B cell (primary cell): ENCODE measurements around the gene RBBP7. TPM values are rescaled to one million over a fixed set of nuclear protein-coding genes. Genes with fewer than 3 reads are reported as not detected.

Experiments used
- ATAC-seq: fragments of 200-7000 bp; cut with Tn5 transposase; one replicate; pipeline ENCODE4 v1.10.0; 2021; ENCODE audit warnings: low read depth, mild to moderate bottlenecking, moderate number of reproducible peaks, moderate library complexity
- CTCF ChIA-PET: fragments of 350-600 bp; sonication (Branson Sonifier 250); formaldehyde crosslinking; loops from one replicate; lab custom pipeline; 2021; ENCODE audit warnings: antibody characterized with exemption, inconsistent platforms; lab: Charles Lee
- POLR2A ChIA-PET: fragments of 350-600 bp; sonication (Branson Sonifier 250); formaldehyde crosslinking; loops from one replicate; lab custom pipeline; 2021; ENCODE audit warnings: antibody characterized with exemption; lab: Charles Lee
- DNase-seq: peaks from one replicate; pipeline ENCODE4 v3.0.0; 2013
- H2AFZ ChIP-seq: 2 replicates; pipeline ENCODE4 v1.6.1; 2012; ENCODE audit warnings: mild to moderate bottlenecking, low read depth, low read length; ENCODE audit not compliant: insufficient read depth, poor library complexity, severe bottlenecking
- H3K27ac ChIP-seq, 2 donors: 1 replicate in 1 of 2; 2 replicates in 1 of 2; pipeline ENCODE4 v1.5.1; 2012 to 2013; ENCODE audit warnings: low read length in 2 of 2, mild to moderate bottlenecking in 2 of 2, moderate library complexity in 1 of 2
- H3K27me3 ChIP-seq, 4 experiments: fragments of 200-600 bp in 1 of 4; sonication (generic) in 1 of 4; replicated peaks in 1 of 4; 1 replicate in 2 of 4; 2 replicates in 2 of 4; pipeline versions ENCODE4 v1.6.1 to v1.7.0; 2013 to 2016; ENCODE audit warnings: low read length in 3 of 4, mild to moderate bottlenecking in 2 of 4, mixed read lengths in 1 of 4, moderate library complexity in 1 of 4; ENCODE audit not compliant: insufficient read depth in 4 of 4, control insufficient read depth in 3 of 4; ENCODE audit errors: control extremely low read depth in 1 of 4
- H3K36me3 ChIP-seq, 2 experiments: replicated peaks in 1 of 2; 1 replicate in 1 of 2; 2 replicates in 1 of 2; pipeline versions ENCODE4 v1.6.1 to v1.7.1; 2013; ENCODE audit warnings: low read length in 1 of 2; ENCODE audit not compliant: insufficient read depth in 2 of 2, control insufficient read depth in 1 of 2; ENCODE audit errors: control extremely low read depth in 1 of 2, extremely low read depth in 1 of 2
- H3K4me1 ChIP-seq, 2 donors: fragments of 200-600 bp in 1 of 2; sonication (generic) in 1 of 2; 1 replicate in 1 of 2; 2 replicates in 1 of 2; pipeline versions ENCODE4 v1.5.1 to v1.6.1; 2013 to 2017; ENCODE audit warnings: low read length in 2 of 2; ENCODE audit not compliant: control insufficient read depth in 2 of 2, insufficient read depth in 2 of 2
- H3K4me2 ChIP-seq: replicated peaks from 2 replicates; pipeline ENCODE3; 2012; ENCODE audit warnings: mild to moderate bottlenecking, low read depth, low read length; ENCODE audit not compliant: poor library complexity, severe bottlenecking
- H3K4me3 ChIP-seq, 5 experiments: fragments of 200-600 bp in 1 of 5; sonication (generic) in 1 of 5; 1 replicate in 3 of 5; 2 replicates in 2 of 5; pipeline versions ENCODE4 v1.5.1 to v1.7.0; 2011 to 2016; ENCODE audit warnings: low read length in 4 of 5, mild to moderate bottlenecking in 4 of 5, low read depth in 2 of 5, control low read depth in 1 of 5, moderate library complexity in 1 of 5; ENCODE audit not compliant: insufficient read depth in 1 of 5; ENCODE audit errors: control extremely low read depth in 1 of 5, extremely low read depth in 1 of 5
- H3K79me2 ChIP-seq: fragments of 200-600 bp; sonication (generic); one replicate; pipeline ENCODE4 v1.6.0; 2016; ENCODE audit warnings: low read length; ENCODE audit not compliant: control insufficient read depth, insufficient read depth
- H3K9ac ChIP-seq: fragments of 200-600 bp; sonication (generic); 2 replicates; pipeline ENCODE4 v1.6.1; 2017; ENCODE audit warnings: mild to moderate bottlenecking, low read length, moderate library complexity
- H3K9me3 ChIP-seq, 3 donors: one replicate each; pipeline versions ENCODE4 v1.6.1 to v1.7.1; 2013; ENCODE audit warnings: low read length in 2 of 3; ENCODE audit not compliant: control insufficient read depth in 2 of 3, insufficient read depth in 1 of 3; ENCODE audit errors: control extremely low read depth in 1 of 3
- H4K20me1 ChIP-seq: 2 replicates; pipeline ENCODE4 v1.6.0; 2012; ENCODE audit warnings: mild to moderate bottlenecking, low read length; ENCODE audit not compliant: insufficient read depth, control insufficient read depth, poor library complexity, severe bottlenecking
- H3K27ac Mint-ChIP-seq: one replicate; pipeline ENCODE4 v1.8.0; 2021; ENCODE audit warnings: mixed read lengths
- H3K27me3 Mint-ChIP-seq: one replicate; pipeline ENCODE4 v1.8.0; 2021; ENCODE audit warnings: mixed read lengths
- H3K4me1 Mint-ChIP-seq: one replicate; pipeline ENCODE4 v1.8.0; 2021; ENCODE audit warnings: mixed read lengths
- H3K4me3 Mint-ChIP-seq: one replicate; pipeline ENCODE4 v1.8.0; 2021; ENCODE audit warnings: mixed read lengths
- H3K9me3 Mint-ChIP-seq: one replicate; pipeline ENCODE4 v1.8.0; 2022; ENCODE audit warnings: mixed read lengths; ENCODE audit not compliant: insufficient read depth
- CTCF ChIP-seq: fragments of 200-600 bp; IDR thresholded peaks from one replicate; pipeline ENCODE4 v1.8.0; 2022; ENCODE audit warnings: antibody characterized with exemption, mild to moderate bottlenecking
- EZH2 ChIP-seq: IDR thresholded peaks from 2 replicates; pipeline ENCODE4 v1.6.1; 2012; ENCODE audit warnings: borderline replicate concordance, low read depth, mild to moderate bottlenecking, moderate library complexity, low read length; ENCODE audit not compliant: insufficient read depth, poor library complexity, severe bottlenecking
- WGBS: methylation state at CpG from one replicate; pipeline ENCODE4 v1.1.5; 2013; ENCODE audit warnings: missing lambda C conversion rate; ENCODE audit not compliant: insufficient coverage; 5-methylcytosine and 5-hydroxymethylcytosine counted together
- intact Hi-C: fragments of 100-400 bp; cut with micrococcal nuclease; formaldehyde crosslinking; loops from one replicate; pipeline ENCODE4 v1.10.0; 2022
- polyA plus RNA-seq: library from polyadenylated mRNA; depleted of rRNA; stranded (reverse); fragments of >200 nt; gene quantifications from 2 replicates; pipeline ENCODE4 v1.2.3, GENCODE V29; 2012
- total RNA-seq, 2 donors: library from RNA; stranded (reverse); fragments of 120-200 nt in 1 of 2; gene quantifications; 1 replicate in 1 of 2; 2 replicates in 1 of 2; pipeline versions ENCODE4 v1.2.3 to v1.2.4, GENCODE V29; 2013 to 2022

Gene RBBP7
- total and polyA plus RNA-seq, 2 donors (not counting 1 experiment from before 2014, with no cell fraction given), result 74.6 to 106 TPM

GRCh38 chrX:16845686-16846085, 24.5 kb downstream of the RBBP7 start:
- Histone ChIP-seq H3K4me1 (no peaks in the 10 kb centered on the region), H3K36me3 (peaks cover 2 to 31% of the 10 kb centered on the region in 2 experiments), H3K79me2 (no peaks in the 10 kb centered on the region), H3K27me3 (no peaks in the 10 kb centered on the region), H3K27ac (no peak overlapping the region), H3K9ac (no peak overlapping the region), H2AFZ (no peak overlapping the region), H3K4me2 (no peak overlapping the region), H3K4me3 (no peak overlapping the region), H4K20me1 (no peaks in the 10 kb centered on the region), H3K9me3 (no peaks in the 10 kb centered on the region)
- H3K9me3 Mint-ChIP-seq, result no peaks in the 10 kb centered on the region
- intact Hi-C loops, result no loop called here
- H3K27ac Mint-ChIP-seq, result no peak overlapping the region
- no peaks in the 10 kb centered on the region for H3K4me1 Mint-ChIP-seq
- no peak overlapping the region for H3K4me3 Mint-ChIP-seq
- H3K27me3 Mint-ChIP-seq, result no peaks in the 10 kb centered on the region
- DNase-seq, result no peak
- no CpG with 5 or more reads among the region's 2 CpGs for WGBS
- ATAC-seq, result no peak
- POLR2A ChIA-PET, result no interaction called here
- TF ChIP-seq EZH2, result no peak
- TF ChIP-seq CTCF, result no peak
- CTCF ChIA-PET, result interaction anchor here (1.9 kb wide), 1 partner anchor 37 kb away, joined by 6 read pairs; no protein-coding TSS in a partner anchor

- H3K4me2 ChIP-seq, result no peak overlapping the region
- ChIA-PET CTCF (no interaction called here), POLR2A (no interaction called here)
- Mint-ChIP-seq H3K27me3 (no peaks in the 10 kb centered on the region), H3K27ac (no peak overlapping the region), H3K4me3 (no peak overlapping the region), H3K4me1 (no peaks in the 10 kb centered on the region), H3K9me3 (no peaks in the 10 kb centered on the region)
- TF ChIP-seq CTCF (no peak), EZH2 (no peak)
- H3K9ac ChIP-seq, result no peak overlapping the region
- H3K36me3 ChIP-seq, result peaks cover 2 to 27% of the 10 kb centered on the region in 2 experiments
- ATAC-seq (no peak), DNase-seq (no peak)
- H3K27me3 ChIP-seq, result no peaks in the 10 kb centered on the region
- no CpG with 5 or more reads among the region's 3 CpGs for WGBS
- no peaks in the 10 kb centered on the region for H3K79me2 ChIP-seq
- H3K4me3 ChIP-seq, result no peak overlapping the region
- no peaks in the 10 kb centered on the region for H3K9me3 ChIP-seq
- no peaks in the 10 kb centered on the region for H4K20me1 ChIP-seq
- intact Hi-C loops, result no loop called here
- no peak overlapping the region for H2AFZ ChIP-seq
- no peaks in the 10 kb centered on the region for H3K4me1 ChIP-seq
- no peak overlapping the region for H3K27ac ChIP-seq
These were observed 26.8 kb downstream of the RBBP7 start for GRCh38 chrX:16843208-16843909.
